Keratinocyte (primary cell): ENCODE results near the gene APBB1IP. TPM values are rescaled to one million over a fixed set of nuclear protein-coding genes. Genes with fewer than 3 reads are reported as not detected.

Experiments used
- DNase-seq: peaks from one replicate; pipeline ENCODE4 v3.0.0-alpha.2; 2011; ENCODE audit warnings: low read depth, missing footprints, low spot score
- FAIRE-seq: peaks from 2 replicates; lab custom pipeline; 2011; peaks lifted over from hg19 to GRCh38; lab: Jason Lieb, UNC
- H2AFZ ChIP-seq: 2 replicates; pipeline ENCODE4 v1.6.0; 2012; ENCODE audit warnings: low read length, control low read depth, inconsistent platforms; ENCODE audit not compliant: control insufficient read depth
- H3K27ac ChIP-seq: 2 replicates; pipeline ENCODE4 v1.5.1; 2011; ENCODE audit warnings: low read length; ENCODE audit not compliant: control insufficient read depth, insufficient read depth
- H3K27me3 ChIP-seq: 3 replicates; pipeline ENCODE4 v1.6.0; 2011; ENCODE audit warnings: low read length; ENCODE audit not compliant: control insufficient read depth, insufficient read depth; ENCODE audit errors: extremely low read depth
- H3K36me3 ChIP-seq, 2 experiments: 2 replicates in 1 of 2; 3 replicates in 1 of 2; pipeline ENCODE4 v1.5.1; 2011; ENCODE audit warnings: low read length in 2 of 2, mild to moderate bottlenecking in 1 of 2; ENCODE audit not compliant: control insufficient read depth in 2 of 2, insufficient read depth in 2 of 2; ENCODE audit errors: extremely low read depth in 1 of 2
- H3K4me1 ChIP-seq: 3 replicates; pipeline ENCODE4 v1.5.1; 2011; ENCODE audit warnings: low read length; ENCODE audit not compliant: control insufficient read depth, insufficient read depth; ENCODE audit errors: extremely low read depth
- H3K4me2 ChIP-seq: 3 replicates; pipeline ENCODE4 v1.6.0; 2011; ENCODE audit warnings: low read depth, low read length; ENCODE audit not compliant: control insufficient read depth, insufficient read depth; ENCODE audit errors: extremely low read depth
- H3K4me3 ChIP-seq, 3 experiments: fragments of 200-600 bp in 1 of 3; sonication (generic) in 1 of 3; 2 replicates in 2 of 3; 3 replicates in 1 of 3; pipeline ENCODE4 v1.5.1; 2011 to 2016; ENCODE audit warnings: low read length in 3 of 3, mild to moderate bottlenecking in 3 of 3, control low read depth in 2 of 3, inconsistent platforms in 1 of 3, low read depth in 1 of 3, mixed read lengths in 1 of 3, mixed run types in 1 of 3, moderate library complexity in 1 of 3; ENCODE audit not compliant: control insufficient read depth in 2 of 3, insufficient read depth in 2 of 3; ENCODE audit errors: extremely low read depth in 1 of 3
- H3K79me2 ChIP-seq: 2 replicates; pipeline ENCODE4 v1.6.0; 2012; ENCODE audit warnings: low read length; ENCODE audit not compliant: control insufficient read depth, insufficient read depth
- H3K9ac ChIP-seq: 3 replicates; pipeline ENCODE4 v1.6.0; 2011; ENCODE audit warnings: low read length; ENCODE audit not compliant: control insufficient read depth, insufficient read depth; ENCODE audit errors: extremely low read depth
- H3K9me1 ChIP-seq: 3 replicates; pipeline ENCODE4 v1.6.0; 2011; ENCODE audit warnings: low read length; ENCODE audit not compliant: control insufficient read depth, insufficient read depth; ENCODE audit errors: extremely low read depth
- H3K9me3 ChIP-seq: 2 replicates; pipeline ENCODE4 v1.5.1; 2012; ENCODE audit warnings: low read depth, low read length; ENCODE audit not compliant: control insufficient read depth
- H4K20me1 ChIP-seq: 3 replicates; pipeline ENCODE4 v1.6.0; 2011; ENCODE audit warnings: low read length; ENCODE audit not compliant: control insufficient read depth, insufficient read depth; ENCODE audit errors: extremely low read depth
- EZH2 ChIP-seq: IDR thresholded peaks from one replicate; pipeline ENCODE4 v1.6.1; 2012; ENCODE audit warnings: inconsistent platforms, mild to moderate bottlenecking, low read length, moderate library complexity
- dilution Hi-C: fragments of 300-500 bp; cut with MboI; formaldehyde crosslinking; loops from one replicate; pipeline ENCODE4 v1.7.0; 2020; ENCODE audit warnings: low sequenced_read_pairs; ENCODE audit not compliant: extremely low pct_ligation_motif_present
- polyA plus RNA-seq, 5 experiments: library from polyadenylated mRNA; depleted of rRNA in 3 of 5; stranded (reverse) in 3 of 5; stranded (forward) in 1 of 5; unstranded in 1 of 5; fragments of >200 nt; gene quantifications; 1 replicate in 1 of 5; 2 replicates in 3 of 5; 3 replicates in 1 of 5; pipeline versions ENCODE4 v1.2.1 to v1.2.3, GENCODE V29; 2011 to 2012; ENCODE audit warnings: missing spikeins in 2 of 5, low read depth in 1 of 5, low replicate concordance in 1 of 5
- TF ChIP-seq, protein P1 (sequence below), 3 experiments: IDR thresholded peaks in 1 of 3; conservative IDR thresholded peaks in 1 of 3; optimal IDR thresholded peaks in 1 of 3; 2 replicates in 2 of 3; 3 replicates in 1 of 3; pipeline versions ENCODE3 to v1.5.1; 2011; ENCODE audit warnings: low read length in 3 of 3, mild to moderate bottlenecking in 3 of 3, moderate library complexity in 2 of 3, control low read depth in 1 of 3, inconsistent platforms in 1 of 3; ENCODE audit not compliant: insufficient read depth in 2 of 3; ENCODE audit errors: extremely low read depth in 1 of 3

Gene APBB1IP
- polyA plus RNA-seq, 1 donor (not counting 4 experiments of a cell fraction or from before 2014, with no cell fraction given) = not detected

DNA sequence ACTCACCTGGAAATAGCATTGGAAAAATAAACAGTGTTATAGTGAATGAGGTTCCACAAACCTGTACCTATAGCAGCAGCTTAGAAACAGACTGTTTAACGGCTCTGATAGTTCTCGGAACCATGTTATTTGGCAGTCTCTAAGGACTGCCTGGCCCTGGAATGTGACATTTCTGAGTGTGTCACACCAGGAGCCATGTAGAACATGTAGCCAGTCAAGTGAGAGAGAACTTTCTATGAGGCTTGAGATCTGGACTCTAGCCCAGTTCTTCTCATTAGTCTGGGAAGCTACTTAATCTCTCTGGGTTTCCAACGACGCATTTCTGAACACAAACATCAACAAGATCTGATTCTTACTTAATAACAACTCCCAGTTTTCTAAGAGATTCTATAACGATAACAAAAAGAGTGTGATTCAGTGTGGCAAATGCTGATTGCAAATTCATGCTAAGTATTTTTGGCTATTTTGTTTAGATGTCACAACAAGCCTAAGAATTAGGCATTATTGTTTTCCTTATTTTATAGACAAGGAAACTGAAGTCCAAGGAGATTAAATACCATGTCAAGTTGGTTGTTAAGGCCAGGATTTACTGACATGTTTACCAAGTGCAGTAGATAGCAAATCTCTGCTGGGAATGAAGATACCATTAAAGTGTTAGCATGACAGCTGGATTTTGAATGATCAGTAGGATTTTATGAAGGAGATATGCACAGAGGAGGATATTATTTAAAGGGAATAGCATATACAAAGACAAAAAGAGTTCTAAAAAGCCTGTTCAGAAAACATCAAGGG is 47.2 kb downstream of the APBB1IP start:
- no peak overlapping the region for H3K4me3 ChIP-seq
- H3K4me1 ChIP-seq = peaks cover 19% of the 10 kb centered on the region
- FAIRE-seq (no peak), DNase-seq (no peak)
- no peak overlapping the region for H3K9ac ChIP-seq
- H3K9me1 ChIP-seq = no peaks in the 10 kb centered on the region
- H2AFZ ChIP-seq = no peak overlapping the region
- H3K9me3 ChIP-seq = no peaks in the 10 kb centered on the region
- H3K4me2 ChIP-seq = no peak overlapping the region
- dilution Hi-C loops = no loop called here
- H3K79me2 ChIP-seq = no peaks in the 10 kb centered on the region
- no peaks in the 10 kb centered on the region for H4K20me1 ChIP-seq
- no peak for TF ChIP-seq EZH2
- TF ChIP-seq, protein P1, sequence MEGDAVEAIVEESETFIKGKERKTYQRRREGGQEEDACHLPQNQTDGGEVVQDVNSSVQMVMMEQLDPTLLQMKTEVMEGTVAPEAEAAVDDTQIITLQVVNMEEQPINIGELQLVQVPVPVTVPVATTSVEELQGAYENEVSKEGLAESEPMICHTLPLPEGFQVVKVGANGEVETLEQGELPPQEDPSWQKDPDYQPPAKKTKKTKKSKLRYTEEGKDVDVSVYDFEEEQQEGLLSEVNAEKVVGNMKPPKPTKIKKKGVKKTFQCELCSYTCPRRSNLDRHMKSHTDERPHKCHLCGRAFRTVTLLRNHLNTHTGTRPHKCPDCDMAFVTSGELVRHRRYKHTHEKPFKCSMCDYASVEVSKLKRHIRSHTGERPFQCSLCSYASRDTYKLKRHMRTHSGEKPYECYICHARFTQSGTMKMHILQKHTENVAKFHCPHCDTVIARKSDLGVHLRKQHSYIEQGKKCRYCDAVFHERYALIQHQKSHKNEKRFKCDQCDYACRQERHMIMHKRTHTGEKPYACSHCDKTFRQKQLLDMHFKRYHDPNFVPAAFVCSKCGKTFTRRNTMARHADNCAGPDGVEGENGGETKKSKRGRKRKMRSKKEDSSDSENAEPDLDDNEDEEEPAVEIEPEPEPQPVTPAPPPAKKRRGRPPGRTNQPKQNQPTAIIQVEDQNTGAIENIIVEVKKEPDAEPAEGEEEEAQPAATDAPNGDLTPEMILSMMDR (optimal IDR thresholded peaks at IDR 0.05 in 1 of 3, IDR thresholded peaks at IDR 0.05 in 1 of 3, conservative IDR thresholded peaks at IDR 0.05 in 1 of 3; ENCODE audit: extremely low read depth in 1 of 3, insufficient read depth in 2 of 3, low read length in 3 of 3) = no peak
- H3K27ac ChIP-seq = no peak overlapping the region
- no peaks in the 10 kb centered on the region for H3K27me3 ChIP-seq
- no peaks in the 10 kb centered on the region for H3K36me3 ChIP-seq

DNA sequence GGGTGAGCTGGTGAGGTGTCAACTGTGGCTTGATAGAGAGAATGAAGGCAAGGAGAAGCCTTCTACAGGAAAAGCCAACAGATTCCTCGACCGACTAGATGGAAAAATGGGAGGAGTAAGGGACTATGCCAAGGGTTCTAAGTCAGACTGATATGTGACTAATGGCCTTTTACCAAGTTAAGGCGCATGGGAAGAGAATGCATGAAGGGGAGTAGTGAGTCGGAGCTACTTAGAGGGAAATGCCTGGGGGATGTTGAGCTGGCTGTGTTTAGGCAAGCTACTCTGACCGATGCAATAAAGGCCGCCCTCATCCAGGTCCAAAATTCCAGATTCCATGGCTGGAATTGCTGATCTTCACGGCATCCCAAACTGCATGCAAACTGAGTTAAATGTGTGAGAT is 48.2 kb downstream of the APBB1IP start:
- Histone ChIP-seq H3K79me2 (no peaks in the 10 kb centered on the region), H4K20me1 (no peaks in the 10 kb centered on the region), H3K4me3 (peak overlapping the region in 1 of 3 experiments; percentile 12), H3K36me3 (no peaks in the 10 kb centered on the region), H2AFZ (peak overlapping the region; percentile 47), H3K4me1 (peaks cover 19% of the 10 kb centered on the region), H3K9ac (peak overlapping the region; percentile 77), H3K9me1 (no peaks in the 10 kb centered on the region), H3K4me2 (peak overlapping the region; percentile 72), H3K27me3 (no peaks in the 10 kb centered on the region), H3K9me3 (no peaks in the 10 kb centered on the region), H3K27ac (peak overlapping the region; percentile 95)
- FAIRE-seq (peak; percentile 91), DNase-seq (peak; percentile 81)
- no peak for TF ChIP-seq EZH2
- TF ChIP-seq, protein P1 (optimal IDR thresholded peaks at IDR 0.05 in 1 of 3, IDR thresholded peaks at IDR 0.05 in 1 of 3, conservative IDR thresholded peaks at IDR 0.05 in 1 of 3; ENCODE audit: extremely low read depth in 1 of 3, insufficient read depth in 2 of 3, low read length in 3 of 3) = no peak
- dilution Hi-C loops = no loop called here
